ENCODE measurements around the gene HLA-DRB5.
A peak's percentile ranks its signal among the peaks of the same experiment; 100 is the strongest.

Gene HLA-DRB5

GRCh38 chr6:32566957-32567356, 36.9 kb upstream of the HLA-DRB5 start:
- no peaks in the 10 kb centered on the region for H3K36me3 ChIP-seq (ENCODE audit: control insufficient read depth, insufficient read depth, low read length)
- no peaks in the 10 kb centered on the region for H3K27me3 ChIP-seq (replicated peaks; ENCODE audit: control insufficient read depth, insufficient read depth, low read length)
- TF ChIP-seq CTCF (IDR thresholded peaks at IDR 0.05; ENCODE audit: insufficient read depth, low read length, poor library complexity, severe bottlenecking): no peak
- DNase-seq (ENCODE audit: extremely low read depth, insufficient read length): no peak
- H3K4me3 ChIP-seq (replicated peaks; ENCODE audit: low read depth, low read length): no peak overlapping the region

GRCh38 chr6:32565511-32565910, 35.4 kb upstream of the HLA-DRB5 start:
- Histone ChIP-seq H3K36me3 (ENCODE audit: control insufficient read depth, insufficient read depth, low read length) (no peaks in the 10 kb centered on the region), H3K27me3 (replicated peaks; ENCODE audit: control insufficient read depth, insufficient read depth, low read length) (no peaks in the 10 kb centered on the region), H3K4me3 (replicated peaks; ENCODE audit: low read depth, low read length) (no peak overlapping the region)
- TF ChIP-seq CTCF (IDR thresholded peaks at IDR 0.05; ENCODE audit: insufficient read depth, low read length, poor library complexity, severe bottlenecking): no peak
- no peak for DNase-seq (ENCODE audit: extremely low read depth, insufficient read length)

GRCh38 chr6:32562940-32563339, 32.9 kb upstream of the HLA-DRB5 start:
- Histone ChIP-seq H3K27me3 (replicated peaks; ENCODE audit: control insufficient read depth, insufficient read depth, low read length) (no peaks in the 10 kb centered on the region), H3K36me3 (ENCODE audit: control insufficient read depth, insufficient read depth, low read length) (no peaks in the 10 kb centered on the region), H3K4me3 (replicated peaks; ENCODE audit: low read depth, low read length) (no peak overlapping the region)
- TF ChIP-seq CTCF (IDR thresholded peaks at IDR 0.05; ENCODE audit: insufficient read depth, low read length, poor library complexity, severe bottlenecking): no peak
- DNase-seq (ENCODE audit: extremely low read depth, insufficient read length): no peak

- H3K36me3 ChIP-seq (ENCODE audit: control insufficient read depth, insufficient read depth, low read length): no peaks in the 10 kb centered on the region
- no peak for TF ChIP-seq CTCF (IDR thresholded peaks at IDR 0.05; ENCODE audit: insufficient read depth, low read length, poor library complexity, severe bottlenecking)
- H3K27me3 ChIP-seq (replicated peaks; ENCODE audit: control insufficient read depth, insufficient read depth, low read length): no peaks in the 10 kb centered on the region
- no peak overlapping the region for H3K4me3 ChIP-seq (replicated peaks; ENCODE audit: low read depth, low read length)
- DNase-seq (ENCODE audit: extremely low read depth, insufficient read length): no peak
These were observed 29.7 kb upstream of the HLA-DRB5 start for GRCh38 chr6:32559747-32560146.

GRCh38 chr6:32558426-32559057, 28.5 kb upstream of the HLA-DRB5 start:
- DNase-seq (ENCODE audit: extremely low read depth, insufficient read length): no peak
- peak; percentile 7 for TF ChIP-seq CTCF (IDR thresholded peaks at IDR 0.05; ENCODE audit: insufficient read depth, low read length, poor library complexity, severe bottlenecking)
- Histone ChIP-seq H3K36me3 (ENCODE audit: control insufficient read depth, insufficient read depth, low read length) (no peaks in the 10 kb centered on the region), H3K27me3 (replicated peaks; ENCODE audit: control insufficient read depth, insufficient read depth, low read length) (no peaks in the 10 kb centered on the region), H3K4me3 (replicated peaks; ENCODE audit: low read depth, low read length) (no peak overlapping the region; the same call in 1 of the 2 replicates)
